ENCODE data around the gene IL4R. TPM values are rescaled to one million over a fixed set of nuclear protein-coding genes. Genes with fewer than 3 reads are reported as not detected.
A peak's percentile ranks its signal among the peaks of the same experiment; 100 is the strongest.

IL4R gene
- total RNA-seq, 1 experiment from 2014 or later = 28.9 TPM

DNA sequence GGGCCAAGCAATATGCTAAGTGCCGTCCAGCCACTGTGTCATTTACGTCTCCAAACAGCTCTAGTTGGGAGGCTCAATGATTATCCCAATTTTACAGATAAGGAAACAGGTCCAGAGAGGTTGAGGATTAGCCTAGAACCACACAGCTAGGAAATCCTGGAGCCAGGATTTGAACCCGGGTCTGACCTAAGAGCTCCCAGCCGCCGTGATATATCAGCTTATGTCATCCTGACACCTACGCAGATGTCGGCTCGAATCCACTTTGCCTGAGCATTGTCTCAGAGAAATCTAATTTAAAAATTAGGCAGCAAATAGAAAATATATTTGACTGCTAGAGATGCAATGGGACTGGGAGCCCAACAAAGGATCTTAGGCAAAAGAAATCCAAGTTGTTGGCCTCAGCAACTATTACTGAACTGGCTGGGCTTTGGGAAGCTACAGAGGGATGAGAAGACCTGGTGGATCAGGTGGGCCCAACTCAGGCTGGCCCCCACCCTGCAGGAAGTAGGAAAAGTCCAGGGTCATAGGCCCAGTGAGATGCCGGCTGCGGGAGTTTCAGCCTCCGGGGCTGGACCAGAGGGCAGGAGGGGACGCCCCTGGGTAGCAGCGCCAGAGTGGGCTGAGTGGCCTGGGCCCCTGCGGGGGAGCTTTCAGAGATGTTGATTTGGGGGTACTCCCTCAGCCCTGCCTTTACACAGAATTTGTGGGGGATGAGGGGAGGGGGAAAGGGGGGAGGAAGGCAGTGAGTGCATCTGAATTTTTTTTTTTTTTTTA lies 53.1 kb downstream of the IL4R start:
- TF ChIP-seq SIN3A (IDR thresholded peaks at IDR 0.05; ENCODE audit: borderline replicate concordance, insufficient read depth, low read depth, low read length) = no peak
- no peak for TF ChIP-seq POLR2AphosphoS5 (IDR thresholded peaks at IDR 0.05; ENCODE audit: low read depth, low read length)
- TF ChIP-seq, protein P1, sequence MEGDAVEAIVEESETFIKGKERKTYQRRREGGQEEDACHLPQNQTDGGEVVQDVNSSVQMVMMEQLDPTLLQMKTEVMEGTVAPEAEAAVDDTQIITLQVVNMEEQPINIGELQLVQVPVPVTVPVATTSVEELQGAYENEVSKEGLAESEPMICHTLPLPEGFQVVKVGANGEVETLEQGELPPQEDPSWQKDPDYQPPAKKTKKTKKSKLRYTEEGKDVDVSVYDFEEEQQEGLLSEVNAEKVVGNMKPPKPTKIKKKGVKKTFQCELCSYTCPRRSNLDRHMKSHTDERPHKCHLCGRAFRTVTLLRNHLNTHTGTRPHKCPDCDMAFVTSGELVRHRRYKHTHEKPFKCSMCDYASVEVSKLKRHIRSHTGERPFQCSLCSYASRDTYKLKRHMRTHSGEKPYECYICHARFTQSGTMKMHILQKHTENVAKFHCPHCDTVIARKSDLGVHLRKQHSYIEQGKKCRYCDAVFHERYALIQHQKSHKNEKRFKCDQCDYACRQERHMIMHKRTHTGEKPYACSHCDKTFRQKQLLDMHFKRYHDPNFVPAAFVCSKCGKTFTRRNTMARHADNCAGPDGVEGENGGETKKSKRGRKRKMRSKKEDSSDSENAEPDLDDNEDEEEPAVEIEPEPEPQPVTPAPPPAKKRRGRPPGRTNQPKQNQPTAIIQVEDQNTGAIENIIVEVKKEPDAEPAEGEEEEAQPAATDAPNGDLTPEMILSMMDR (IDR thresholded peaks at IDR 0.05) = no peak
- TF ChIP-seq, protein P2, sequence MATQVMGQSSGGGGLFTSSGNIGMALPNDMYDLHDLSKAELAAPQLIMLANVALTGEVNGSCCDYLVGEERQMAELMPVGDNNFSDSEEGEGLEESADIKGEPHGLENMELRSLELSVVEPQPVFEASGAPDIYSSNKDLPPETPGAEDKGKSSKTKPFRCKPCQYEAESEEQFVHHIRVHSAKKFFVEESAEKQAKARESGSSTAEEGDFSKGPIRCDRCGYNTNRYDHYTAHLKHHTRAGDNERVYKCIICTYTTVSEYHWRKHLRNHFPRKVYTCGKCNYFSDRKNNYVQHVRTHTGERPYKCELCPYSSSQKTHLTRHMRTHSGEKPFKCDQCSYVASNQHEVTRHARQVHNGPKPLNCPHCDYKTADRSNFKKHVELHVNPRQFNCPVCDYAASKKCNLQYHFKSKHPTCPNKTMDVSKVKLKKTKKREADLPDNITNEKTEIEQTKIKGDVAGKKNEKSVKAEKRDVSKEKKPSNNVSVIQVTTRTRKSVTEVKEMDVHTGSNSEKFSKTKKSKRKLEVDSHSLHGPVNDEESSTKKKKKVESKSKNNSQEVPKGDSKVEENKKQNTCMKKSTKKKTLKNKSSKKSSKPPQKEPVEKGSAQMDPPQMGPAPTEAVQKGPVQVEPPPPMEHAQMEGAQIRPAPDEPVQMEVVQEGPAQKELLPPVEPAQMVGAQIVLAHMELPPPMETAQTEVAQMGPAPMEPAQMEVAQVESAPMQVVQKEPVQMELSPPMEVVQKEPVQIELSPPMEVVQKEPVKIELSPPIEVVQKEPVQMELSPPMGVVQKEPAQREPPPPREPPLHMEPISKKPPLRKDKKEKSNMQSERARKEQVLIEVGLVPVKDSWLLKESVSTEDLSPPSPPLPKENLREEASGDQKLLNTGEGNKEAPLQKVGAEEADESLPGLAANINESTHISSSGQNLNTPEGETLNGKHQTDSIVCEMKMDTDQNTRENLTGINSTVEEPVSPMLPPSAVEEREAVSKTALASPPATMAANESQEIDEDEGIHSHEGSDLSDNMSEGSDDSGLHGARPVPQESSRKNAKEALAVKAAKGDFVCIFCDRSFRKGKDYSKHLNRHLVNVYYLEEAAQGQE (IDR thresholded peaks at IDR 0.05; ENCODE audit: insufficient read depth in 1 of 2, low read depth in 2 of 2, low read length in 1 of 2) = no peak
- no peak for TF ChIP-seq TCF7L2 (IDR thresholded peaks at IDR 0.05; ENCODE audit: low read depth, low read length)
- H3K27ac ChIP-seq (ENCODE audit: low read length) = no peak overlapping the region
- no peaks in the 10 kb centered on the region for H3K9me3 ChIP-seq (ENCODE audit: control insufficient read depth, insufficient read depth, low read depth, low read length)
- no peak for DNase-seq (ENCODE audit: low read depth, low spot score)
- H3K4me1 ChIP-seq (ENCODE audit: control insufficient read depth, insufficient read depth, low read length) = peaks cover 5% of the 10 kb centered on the region; the same call in 1 of the 2 replicates
- POLR2A ChIA-PET = no interaction called here
- intact Hi-C loops (cut with micrococcal nuclease; ENCODE audit: unreplicated experiment) = no loop called here
- in situ Hi-C loops (cut with HindIII; ENCODE audit: low pct_unique_long_range_greater_than_20kb, low sequenced_read_pairs) = no loop called here
- CTCF ChIA-PET = interaction anchor here (0.6 to 1.9 kb wide), 5 partner anchors 92 to 188 kb away, joined by 5 to 25 read pairs (median 7); no protein-coding TSS in a partner anchor
- no peaks in the 10 kb centered on the region for H3K27me3 ChIP-seq (ENCODE audit: control insufficient read depth, insufficient read depth, low read length)
- BruUV-seq (replicated peaks) = no TSS peak
- H3K4me3 ChIP-seq (ENCODE audit: low read depth in 2 of 2, low read length in 2 of 2) = no peak overlapping the region
- no peak for ATAC-seq
- no peaks in the 10 kb centered on the region for H3K36me3 ChIP-seq (ENCODE audit: control insufficient read depth, insufficient read depth, low read length)

DNA sequence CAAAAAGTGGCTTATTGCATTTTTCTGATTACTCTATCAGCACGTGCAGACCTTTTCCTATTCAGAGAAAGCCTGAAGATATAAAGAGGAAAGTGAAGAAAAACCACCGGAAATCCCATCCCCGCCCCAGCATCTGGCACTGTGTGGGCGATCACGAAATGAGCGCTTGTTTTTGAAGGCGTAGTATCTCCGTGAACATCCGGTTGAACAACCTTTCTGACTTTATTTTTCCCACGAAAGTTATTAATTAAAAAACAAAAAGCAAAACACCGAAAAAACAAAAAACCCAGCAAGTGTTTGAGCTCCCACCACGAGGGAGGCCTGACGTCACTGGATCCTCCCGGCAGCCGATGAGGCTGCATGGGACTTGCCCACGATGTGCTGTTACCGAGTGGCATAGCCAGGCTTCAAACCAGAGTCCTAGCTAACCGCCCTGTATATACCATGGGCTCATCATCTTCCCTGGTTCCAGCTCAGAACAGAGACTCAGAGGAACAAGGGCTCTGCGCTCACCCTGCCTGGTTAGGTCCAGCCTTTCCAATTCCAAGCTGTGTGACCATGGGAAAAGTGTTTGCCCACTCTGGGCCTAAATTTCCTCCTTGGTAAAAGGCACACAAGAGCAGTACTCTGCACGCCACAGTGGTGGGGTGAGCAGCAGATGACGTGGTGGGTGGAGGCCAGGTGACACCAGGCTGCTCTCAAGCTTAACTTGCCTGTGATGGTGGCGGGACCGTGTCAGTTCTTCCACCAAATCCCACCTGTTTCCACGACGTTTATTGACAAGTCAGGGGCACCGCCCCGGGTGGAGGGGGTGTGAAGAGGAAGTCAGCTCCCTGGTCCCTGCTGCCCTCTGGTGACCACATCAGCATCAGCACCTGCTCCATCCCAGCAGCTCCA lies 53.9 kb downstream of the IL4R start:
- intact Hi-C loops (cut with micrococcal nuclease; ENCODE audit: unreplicated experiment) = loop anchor here (1.0 to 2.0 kb wide), 2 partner anchors 132 to 213 kb away; no protein-coding TSS in a partner anchor
- H3K27ac ChIP-seq (ENCODE audit: low read length) = no peak overlapping the region; the same call in 1 of the 2 replicates
- in situ Hi-C loops (cut with HindIII; ENCODE audit: low pct_unique_long_range_greater_than_20kb, low sequenced_read_pairs) = no loop called here
- DNase-seq (ENCODE audit: low read depth, low spot score) (no peak), ATAC-seq (peak; percentile 90)
- TF ChIP-seq POLR2AphosphoS5 (IDR thresholded peaks at IDR 0.05; ENCODE audit: low read depth, low read length) = no peak
- TF ChIP-seq, protein P1 (IDR thresholded peaks at IDR 0.05) = peak; percentile 93
- TF ChIP-seq SIN3A (IDR thresholded peaks at IDR 0.05; ENCODE audit: borderline replicate concordance, insufficient read depth, low read depth, low read length) = no peak
- TF ChIP-seq, protein P2 (IDR thresholded peaks at IDR 0.05; ENCODE audit: insufficient read depth in 1 of 2, low read depth in 2 of 2, low read length in 1 of 2) = no peak
- H3K9me3 ChIP-seq (ENCODE audit: control insufficient read depth, insufficient read depth, low read depth, low read length) = no peaks in the 10 kb centered on the region
- H3K27me3 ChIP-seq (ENCODE audit: control insufficient read depth, insufficient read depth, low read length) = no peaks in the 10 kb centered on the region
- peaks cover 5% of the 10 kb centered on the region; the same call in 1 of the 2 replicates for H3K4me1 ChIP-seq (ENCODE audit: control insufficient read depth, insufficient read depth, low read length)
- no peaks in the 10 kb centered on the region for H3K36me3 ChIP-seq (ENCODE audit: control insufficient read depth, insufficient read depth, low read length)
- BruUV-seq (replicated peaks) = no TSS peak
- CTCF ChIA-PET = interaction anchor here (0.6 to 1.9 kb wide), 6 partner anchors 93 to 218 kb away, joined by 5 to 25 read pairs (median 6); no protein-coding TSS in a partner anchor
- peak overlapping the region in 1 of 2 experiments; percentile 35; a peak in 2 of 4 replicates for H3K4me3 ChIP-seq (ENCODE audit: low read depth in 2 of 2, low read length in 2 of 2)
- POLR2A ChIA-PET = no interaction called here

Data from Panc1 (cell line).